ENCODE data around the gene PRKD2. TPM values are rescaled to one million over a fixed set of nuclear protein-coding genes. Genes with fewer than 3 reads are reported as not detected.

The PRKD2 gene
- total RNA-seq, 1 donor from 2014 or later = 63.6 TPM

DNA sequence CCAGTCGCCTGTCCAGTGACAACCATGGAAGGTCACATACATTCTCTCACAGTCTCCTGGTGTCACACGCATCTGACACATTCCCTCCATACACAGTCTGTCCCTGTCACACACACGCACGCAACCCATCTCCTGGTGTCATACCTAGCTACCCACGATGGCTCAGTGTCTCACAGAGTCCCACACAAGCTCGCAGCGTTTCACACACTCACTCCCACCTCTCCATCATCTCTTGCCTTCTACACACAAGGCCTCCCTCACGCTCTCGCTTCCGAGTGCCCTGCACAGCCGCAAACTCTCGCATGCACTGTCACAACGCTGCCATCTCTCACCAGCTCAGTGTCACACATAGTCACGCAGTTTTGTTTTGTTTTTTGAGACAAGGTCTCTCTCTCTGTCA, 79.7 kb downstream of the PRKD2 start:
- no peaks in the 10 kb centered on the region for H3K36me3 ChIP-seq (ENCODE audit: control insufficient read depth, insufficient read depth, low read length)
- no peak for DNase-seq (ENCODE audit: low read depth)
- no peak for TF ChIP-seq CTCF (IDR thresholded peaks at IDR 0.05; ENCODE audit: insufficient read depth, low read length, poor library complexity, severe bottlenecking)
- H3K27me3 ChIP-seq (ENCODE audit: control insufficient read depth, insufficient read depth, low read length) = peaks cover 66% of the 10 kb centered on the region
- H3K4me3 ChIP-seq (ENCODE audit: low read depth, low read length) = no peak overlapping the region

GRCh38 chr19:46635920-46636761, 80.8 kb downstream of the PRKD2 start, which contains the start of gene GNG8:
GNG8 (minus strand) TSS chr19:46636202; CDS start chr19:46634682, 1,520 bp downstream.
- no peak for DNase-seq (ENCODE audit: low read depth)
- no peak for TF ChIP-seq CTCF (IDR thresholded peaks at IDR 0.05; ENCODE audit: insufficient read depth, low read length, poor library complexity, severe bottlenecking)
- no peaks in the 10 kb centered on the region for H3K36me3 ChIP-seq (ENCODE audit: control insufficient read depth, insufficient read depth, low read length)
- H3K4me3 ChIP-seq (ENCODE audit: low read depth, low read length) = no peak within 1 kb of the TSS
- H3K27me3 ChIP-seq (ENCODE audit: control insufficient read depth, insufficient read depth, low read length) = peaks cover 68% of the 10 kb centered on the region

DNA sequence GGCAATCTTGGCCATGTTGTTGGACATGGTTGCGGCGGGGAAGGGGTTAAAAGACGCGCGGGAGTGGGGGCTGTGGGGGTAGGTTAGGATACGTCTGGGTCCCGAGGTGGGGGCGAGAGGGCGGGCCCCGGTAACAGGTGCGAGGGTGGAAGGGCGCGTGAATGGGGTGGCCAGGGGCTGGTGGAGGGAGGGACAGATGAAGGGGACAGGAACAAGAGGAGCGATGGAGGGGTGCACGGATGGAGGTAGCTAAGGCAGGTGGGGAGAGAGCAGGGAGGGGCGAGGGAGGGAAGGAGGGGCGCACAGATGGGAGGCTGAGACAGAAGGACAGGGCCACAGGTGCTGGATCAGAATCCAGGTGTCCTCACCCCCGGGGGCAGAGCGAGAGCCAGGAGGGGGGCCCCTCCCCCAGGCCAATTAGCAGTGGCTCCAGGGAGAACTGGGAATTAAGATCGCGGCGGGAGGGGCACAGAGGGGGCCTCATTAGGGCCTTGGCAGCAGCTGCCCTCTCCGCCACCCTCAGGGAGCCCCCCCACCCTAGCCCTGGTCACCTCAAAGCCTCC, 82.2 kb downstream of the PRKD2 start:
- Histone ChIP-seq H3K4me3 (ENCODE audit: low read depth, low read length) (peak overlapping the region; percentile 20), H3K36me3 (ENCODE audit: control insufficient read depth, insufficient read depth, low read length) (no peaks in the 10 kb centered on the region), H3K27me3 (ENCODE audit: control insufficient read depth, insufficient read depth, low read length) (peaks cover 70% of the 10 kb centered on the region)
- no peak for DNase-seq (ENCODE audit: low read depth)
- no peak for TF ChIP-seq CTCF (IDR thresholded peaks at IDR 0.05; ENCODE audit: insufficient read depth, low read length, poor library complexity, severe bottlenecking)

GRCh38 chr19:46634045-46634655, 82.8 kb downstream of the PRKD2 start:
- no peak for TF ChIP-seq CTCF (IDR thresholded peaks at IDR 0.05; ENCODE audit: insufficient read depth, low read length, poor library complexity, severe bottlenecking)
- peak overlapping the region; percentile 20 for H3K4me3 ChIP-seq (ENCODE audit: low read depth, low read length)
- H3K36me3 ChIP-seq (ENCODE audit: control insufficient read depth, insufficient read depth, low read length) = no peaks in the 10 kb centered on the region
- no peak for DNase-seq (ENCODE audit: low read depth)
- H3K27me3 ChIP-seq (ENCODE audit: control insufficient read depth, insufficient read depth, low read length) = peaks cover 64% of the 10 kb centered on the region

GRCh38 chr19:46633130-46633529, 83.8 kb downstream of the PRKD2 start:
- no peaks in the 10 kb centered on the region for H3K36me3 ChIP-seq (ENCODE audit: control insufficient read depth, insufficient read depth, low read length)
- peaks cover 57% of the 10 kb centered on the region for H3K27me3 ChIP-seq (ENCODE audit: control insufficient read depth, insufficient read depth, low read length)
- H3K4me3 ChIP-seq (ENCODE audit: low read depth, low read length) = no peak overlapping the region
- no peak for TF ChIP-seq CTCF (IDR thresholded peaks at IDR 0.05; ENCODE audit: insufficient read depth, low read length, poor library complexity, severe bottlenecking)
- no peak for DNase-seq (ENCODE audit: low read depth)

Measured in kidney epithelial cell (primary cell).